NCI-H128 (cell line): Measurements from ENCODE around the gene SRBD1.

Experiments used
- DNase-seq: peaks from one replicate; lab custom pipeline; 2025; ENCODE audit not compliant: unreplicated experiment; lab: John Stamatoyannopoulos, UW

Gene SRBD1

GRCh38 chr2:45598545-45598944 lies 12.5 kb downstream of the SRBD1 start:
- no peak for DNase-seq

GRCh38 chr2:45596761-45597160 lies 14.3 kb downstream of the SRBD1 start:
- DNase-seq = no peak

GRCh38 chr2:45595721-45596435 lies 15.2 kb downstream of the SRBD1 start:
- DNase-seq = no peak

- no peak for DNase-seq
Observed at GRCh38 chr2:45591073-45591472, 20.0 kb downstream of the SRBD1 start.

- no peak for DNase-seq
Observed at GRCh38 chr2:45588158-45588829, 22.8 kb downstream of the SRBD1 start.

- no peak for DNase-seq
Observed at GRCh38 chr2:45586600-45586999, 24.5 kb downstream of the SRBD1 start.

GRCh38 chr2:45585267-45585861 lies 25.7 kb downstream of the SRBD1 start:
- DNase-seq = no peak

- DNase-seq = no peak
Observed at GRCh38 chr2:45583977-45584376, 27.1 kb downstream of the SRBD1 start.

- DNase-seq = no peak
Observed at GRCh38 chr2:45582522-45582921, 28.5 kb downstream of the SRBD1 start.

- DNase-seq = no peak
Observed at GRCh38 chr2:45578056-45578843, 32.8 kb downstream of the SRBD1 start.

- DNase-seq = no peak
Observed at GRCh38 chr2:45577441-45577840, 33.6 kb downstream of the SRBD1 start.

GRCh38 chr2:45575881-45576280 lies 35.2 kb downstream of the SRBD1 start:
- DNase-seq = no peak

- DNase-seq = no peak
Observed at GRCh38 chr2:45572979-45573378, 38.1 kb downstream of the SRBD1 start.

GRCh38 chr2:45571940-45572339 lies 39.1 kb downstream of the SRBD1 start:
- DNase-seq = no peak

- no peak for DNase-seq
Observed at GRCh38 chr2:45570671-45571334, 40.3 kb downstream of the SRBD1 start.

GRCh38 chr2:45568935-45569334 lies 42.1 kb downstream of the SRBD1 start:
- DNase-seq = no peak

GRCh38 chr2:45567974-45568789 lies 42.9 kb downstream of the SRBD1 start:
- no peak for DNase-seq

GRCh38 chr2:45567288-45567963 lies 43.6 kb downstream of the SRBD1 start:
- DNase-seq = no peak

GRCh38 chr2:45559436-45559835 lies 51.6 kb downstream of the SRBD1 start:
- no peak for DNase-seq

- no peak for DNase-seq
Observed at GRCh38 chr2:45554742-45555140, 56.3 kb downstream of the SRBD1 start.
